NOMO-1 treated with dmso at 0.1 percent for 144 hours (cell line): ENCODE measurements around the gene MYO3B.
"Not testable (repeated sequence)": the region's sequence is repeated elsewhere in the genome, so short reads cannot be mapped to it uniquely, and the experiment has no call there.

ENCODE experiments used
- DNase-seq: peaks from one replicate; lab custom pipeline; 2025; ENCODE audit not compliant: unreplicated experiment; lab: John Stamatoyannopoulos, UW

MYO3B gene

DNA sequence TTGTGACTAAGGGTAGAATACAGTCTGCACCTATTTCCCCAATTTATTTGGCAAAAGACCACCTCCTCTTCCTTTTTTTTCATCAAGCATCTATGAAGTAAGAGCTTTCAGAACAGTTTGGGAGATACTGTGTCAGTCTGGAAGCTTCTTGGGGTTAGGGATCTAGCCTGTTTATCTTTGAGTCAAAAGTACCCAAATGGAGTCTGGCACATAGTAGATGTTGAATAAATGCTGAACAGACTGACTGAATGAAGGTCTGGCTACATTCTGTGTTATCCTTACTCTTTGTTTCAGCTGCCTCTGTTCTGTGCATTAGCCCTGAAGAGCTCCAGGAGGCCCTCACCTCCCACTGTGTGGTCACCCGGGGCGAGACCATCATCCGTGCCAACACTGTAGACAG is 223.2 kb downstream of the MYO3B start:
- DNase-seq = no peak

DNA sequence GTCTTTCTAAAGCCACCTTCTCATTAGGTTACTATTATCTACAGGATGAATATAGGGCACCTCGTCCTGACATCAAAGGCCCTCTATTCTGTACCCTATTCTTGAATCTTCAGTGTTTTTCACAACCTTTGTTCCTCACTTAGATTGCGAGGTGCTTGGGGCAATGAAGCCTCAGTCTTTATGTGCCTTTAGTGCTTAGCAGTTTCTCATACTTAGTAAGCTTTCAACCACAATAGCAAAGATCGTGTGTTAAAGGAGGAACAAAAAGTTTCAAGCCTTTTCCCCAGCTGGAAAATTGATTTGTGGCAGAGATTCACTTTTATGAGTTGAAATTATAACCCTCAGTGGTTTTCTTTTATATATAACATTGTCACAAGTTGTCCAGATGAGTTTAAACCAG is 226.9 kb downstream of the MYO3B start:
- no peak for DNase-seq

DNA sequence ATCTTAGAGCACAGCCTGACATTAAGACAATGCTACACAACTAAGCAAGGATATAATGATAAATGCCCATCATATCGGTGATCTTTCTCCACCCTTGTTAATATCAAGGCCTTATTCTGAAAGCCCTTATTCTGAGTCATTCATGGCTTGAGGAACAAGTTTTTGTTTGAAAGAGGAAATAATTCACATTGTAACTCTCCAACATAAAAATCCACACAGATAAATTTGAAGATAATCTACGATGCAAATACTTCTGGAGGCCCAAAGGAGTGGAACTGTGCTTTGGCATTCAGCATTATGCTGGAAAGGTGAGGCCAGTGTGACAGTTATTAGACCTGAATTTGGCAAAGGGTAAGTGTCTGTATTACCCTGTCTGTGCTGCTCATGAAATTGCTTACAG is 227.4 kb downstream of the MYO3B start:
- DNase-seq = no peak

DNA sequence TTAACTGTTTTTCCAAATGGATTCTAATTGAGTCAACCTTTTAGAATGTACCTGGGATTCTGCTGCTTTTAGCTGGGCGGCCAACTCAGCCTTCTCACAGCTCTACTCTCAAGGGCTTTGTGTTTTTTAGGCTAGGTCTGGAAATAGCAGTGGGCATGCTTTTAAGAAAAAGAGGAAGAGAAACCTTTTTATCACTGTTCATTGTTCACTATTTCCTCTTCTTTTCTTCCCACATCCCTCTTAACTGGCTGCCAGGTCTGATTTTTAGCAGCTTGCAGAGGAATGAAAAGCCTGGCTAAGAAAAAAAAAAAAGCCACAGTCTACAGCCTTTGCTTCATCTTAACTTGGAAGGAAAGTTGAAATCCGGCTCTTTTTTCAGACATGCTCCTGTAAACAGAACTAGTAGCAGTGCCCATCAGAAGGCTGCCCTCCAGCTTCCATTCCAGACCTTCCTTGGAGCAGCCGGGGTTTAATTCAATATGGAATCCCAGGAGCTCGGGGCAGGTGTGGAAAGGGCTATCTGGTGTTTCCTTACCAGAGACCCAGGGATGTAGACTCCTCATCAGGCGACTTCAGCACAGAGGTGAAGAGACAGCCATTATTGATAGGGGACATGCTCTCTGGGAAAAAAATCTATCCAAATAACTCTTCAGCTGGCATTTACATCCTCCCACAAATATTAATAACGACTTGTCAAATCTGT is 230.7 kb downstream of the MYO3B start:
- peak; percentile 82 for DNase-seq

- peak; percentile 62 for DNase-seq
These were observed 231.2 kb downstream of the MYO3B start for GRCh38 chr2:170409164-170409535.

DNA sequence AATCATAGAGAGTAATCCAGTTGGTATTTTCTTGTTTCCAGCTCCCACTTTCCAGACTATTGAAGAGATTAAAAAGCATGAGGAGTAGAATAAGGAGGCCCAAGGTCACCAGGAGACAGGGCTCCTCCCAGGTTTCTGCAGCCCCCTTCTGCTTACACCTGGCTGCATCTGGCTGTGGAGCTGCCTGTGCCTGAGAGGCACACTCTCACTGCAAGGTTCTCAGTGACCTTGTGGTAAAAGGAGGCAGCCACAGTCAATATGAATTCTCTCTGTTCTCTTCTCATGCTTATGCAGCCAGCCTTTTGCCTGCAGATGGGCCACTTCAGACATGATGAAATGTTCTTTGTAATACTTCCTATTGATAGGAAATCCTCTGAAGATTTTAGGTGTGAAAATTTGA is 233.7 kb downstream of the MYO3B start:
- DNase-seq = no peak

DNA sequence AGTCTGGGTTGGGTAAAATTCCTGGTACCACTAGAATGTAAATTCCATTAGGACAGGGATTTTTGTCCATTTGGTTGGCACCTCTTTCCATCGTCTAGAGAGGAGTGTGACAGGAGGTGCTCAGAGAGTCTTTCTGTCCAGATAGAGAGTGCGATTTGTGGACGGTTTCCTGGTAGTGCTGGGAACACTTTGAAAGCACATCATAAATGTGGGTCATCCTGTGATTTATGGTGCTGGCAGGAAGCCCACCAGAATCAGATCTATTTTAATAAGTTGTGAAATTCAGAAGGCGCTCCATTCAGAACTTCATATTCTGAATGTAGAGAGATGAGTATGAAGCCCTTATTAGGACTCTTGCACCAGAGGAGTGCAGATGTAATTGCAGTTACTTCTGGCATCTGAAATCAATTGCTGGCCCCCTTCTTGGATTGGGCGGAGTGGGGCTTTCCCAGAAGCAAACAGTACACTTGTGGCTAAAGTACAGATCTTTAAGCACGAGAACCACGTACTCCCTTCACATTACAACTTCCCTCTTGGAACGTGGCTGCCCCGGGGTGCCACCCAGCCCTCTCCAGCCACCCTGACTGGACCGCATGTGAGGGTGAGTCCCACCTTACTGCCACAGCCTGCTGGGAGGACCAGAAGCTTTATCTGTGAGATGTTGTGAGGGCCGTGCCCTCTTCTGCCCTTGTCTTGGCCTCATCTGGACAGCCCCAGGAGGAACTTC is 243.2 kb downstream of the MYO3B start:
- no peak for DNase-seq

DNA sequence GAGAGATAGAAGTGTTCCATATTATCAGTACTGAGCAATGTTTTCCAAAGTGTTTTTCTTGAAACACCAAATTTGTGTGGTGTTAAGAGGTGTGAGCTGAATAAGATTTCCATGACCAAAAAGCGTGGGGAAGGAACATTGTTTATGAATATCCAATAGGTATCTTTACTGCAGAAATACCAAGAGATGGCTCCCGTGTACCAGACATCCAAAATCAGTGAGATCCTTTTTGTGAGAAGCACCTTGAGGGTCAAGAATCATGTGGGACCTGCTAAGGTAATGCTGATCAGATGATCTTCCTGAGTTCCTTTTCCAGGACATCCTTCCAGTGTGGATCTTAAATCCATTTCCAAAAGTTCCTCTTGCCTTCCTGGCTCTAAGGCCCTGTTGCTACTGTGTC is 246.0 kb downstream of the MYO3B start:
- DNase-seq = no peak

GRCh38 chr2:170425281-170425751 is 247.4 kb downstream of the MYO3B start:
- DNase-seq = peak; percentile 81

DNA sequence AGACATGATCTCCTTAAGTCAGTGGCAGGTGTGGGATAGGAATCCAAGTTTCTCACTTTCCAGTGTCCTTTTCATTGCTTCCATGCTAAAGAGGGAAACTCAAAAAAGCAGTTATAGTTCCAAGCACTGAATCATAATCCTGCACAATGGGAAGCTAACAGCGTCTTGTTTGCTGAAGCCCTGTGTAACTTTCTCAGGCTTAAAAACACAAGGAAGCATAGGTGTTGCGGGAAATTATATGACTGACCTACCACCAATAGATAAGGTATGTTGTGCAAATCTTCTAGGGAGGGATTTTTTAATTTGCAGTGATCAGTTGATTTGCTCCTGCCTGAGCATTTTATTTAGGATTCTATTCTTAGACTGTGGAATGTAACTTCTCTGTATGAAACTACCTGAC is 250.9 kb downstream of the MYO3B start:
- DNase-seq = no peak

DNA sequence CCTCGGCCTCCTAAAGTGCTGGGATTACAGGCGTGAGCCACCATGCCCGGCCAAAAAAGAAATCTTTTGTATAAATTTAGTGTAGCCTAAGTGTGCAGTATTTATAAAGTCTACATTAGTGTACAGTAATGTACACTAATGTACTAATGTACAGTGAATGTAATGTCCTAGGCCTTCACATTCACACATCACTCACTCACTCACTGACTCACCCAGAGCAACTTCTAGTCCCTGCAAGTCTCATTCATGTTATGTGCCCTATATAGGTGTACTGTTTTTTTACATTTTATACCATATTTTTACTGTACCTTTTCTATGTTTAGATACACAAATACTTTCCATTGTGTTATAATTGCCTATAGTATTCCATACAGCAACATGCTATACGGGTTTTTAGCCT is 254.9 kb downstream of the MYO3B start:
- no peak for DNase-seq

- DNase-seq = no peak
These were observed 255.5 kb downstream of the MYO3B start for GRCh38 chr2:170433448-170433847.

DNA sequence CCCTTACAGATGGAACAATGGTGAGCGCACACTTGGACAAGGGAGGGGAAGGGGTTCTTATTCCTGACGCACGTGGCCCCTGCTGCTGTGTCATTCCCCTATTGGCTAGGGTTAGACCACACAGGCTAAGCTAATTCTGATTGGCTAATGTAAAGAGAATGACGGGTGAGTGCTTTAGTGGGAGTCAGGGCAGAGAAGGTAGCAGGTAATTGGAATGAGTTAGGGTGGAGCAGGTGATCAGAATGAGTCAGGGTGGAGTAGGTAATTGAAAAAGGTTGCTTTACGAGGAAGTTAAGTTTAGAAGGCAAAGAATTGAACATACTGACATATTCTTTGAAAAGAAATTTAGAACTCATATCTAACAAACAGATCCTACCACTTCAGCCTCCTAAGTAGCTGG is 256.4 kb downstream of the MYO3B start:
- not testable (repeated sequence) for DNase-seq

GRCh38 chr2:170434900-170435621 is 257.1 kb downstream of the MYO3B start:
- no peak for DNase-seq

- DNase-seq = no peak
These were observed 258.4 kb downstream of the MYO3B start for GRCh38 chr2:170436077-170436943.

DNA sequence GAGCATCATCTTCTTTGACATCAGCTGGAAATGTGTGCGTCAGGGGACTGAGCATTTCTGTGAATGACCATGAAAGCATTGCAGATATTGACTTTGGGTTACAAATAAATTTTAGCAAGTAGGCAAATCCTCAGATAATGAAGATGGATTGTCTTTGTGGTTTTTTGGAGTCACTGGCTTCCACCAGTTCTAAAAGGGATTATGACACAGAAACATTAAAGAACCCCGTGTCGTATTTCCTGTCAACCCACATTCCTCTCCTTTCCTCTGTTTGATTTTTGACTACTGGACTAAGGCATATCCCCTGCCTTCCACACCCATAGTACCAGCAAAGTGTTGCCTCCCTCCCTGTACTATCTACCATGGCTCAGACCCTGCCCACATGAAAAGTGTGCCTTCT is 268.1 kb downstream of the MYO3B start:
- no peak for DNase-seq

DNA sequence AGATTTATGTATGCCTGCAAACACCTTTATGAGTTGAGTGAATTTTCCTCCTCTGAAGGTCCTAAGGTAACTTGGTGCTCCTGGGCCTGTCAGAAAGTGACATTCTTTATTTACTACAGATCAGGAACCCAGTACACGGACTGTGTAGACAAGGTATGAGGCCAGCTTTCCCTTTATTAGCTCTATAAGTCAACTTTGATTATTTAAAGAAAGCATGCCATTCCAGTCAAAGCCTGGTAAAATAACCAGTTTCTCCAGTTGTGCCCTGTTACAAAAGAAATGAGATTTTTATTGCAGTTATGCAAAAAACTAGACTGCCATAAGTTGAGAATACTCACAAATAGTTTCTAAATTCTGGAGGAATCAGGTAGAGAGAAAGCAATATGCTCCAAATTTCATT is 271.1 kb downstream of the MYO3B start:
- no peak for DNase-seq

GRCh38 chr2:170454471-170455372 is 276.8 kb downstream of the MYO3B start:
- DNase-seq = no peak

DNA sequence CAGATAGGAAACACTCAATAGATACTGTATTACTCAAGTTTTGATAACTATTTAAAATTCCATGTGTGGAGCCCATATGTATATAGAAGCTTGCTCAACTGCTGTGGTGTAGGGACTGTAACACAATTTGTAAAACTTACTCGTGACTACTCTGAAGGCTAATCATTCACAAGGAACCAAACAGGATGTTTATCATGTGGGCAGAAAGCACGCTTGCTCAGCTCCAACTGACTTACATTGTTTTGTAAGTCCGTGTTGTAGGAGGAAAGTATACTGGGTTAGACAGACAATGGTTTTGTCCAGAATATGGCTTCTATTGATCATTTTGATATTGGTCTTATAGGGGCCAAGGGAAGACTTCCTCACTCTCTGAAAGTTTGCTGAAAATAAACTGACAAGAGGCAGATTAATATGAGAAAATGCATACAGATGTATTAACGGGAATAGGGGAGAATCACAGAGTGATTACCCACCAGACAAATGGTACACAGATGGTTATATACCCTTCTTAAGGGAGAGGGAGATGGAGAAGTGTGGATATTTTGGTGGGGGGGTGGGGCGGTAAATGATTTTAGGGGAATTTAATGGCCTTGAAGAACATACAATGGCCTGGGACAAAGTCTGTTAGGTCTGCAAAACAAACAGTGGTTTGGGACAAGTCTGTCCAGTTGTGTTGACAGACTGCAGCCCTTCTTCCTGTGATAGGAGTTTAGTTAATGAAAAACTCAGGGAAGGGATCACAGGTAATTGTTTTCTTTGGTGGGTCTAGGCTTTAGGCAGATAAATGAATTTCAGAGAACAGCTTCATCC is 277.9 kb downstream of the MYO3B start:
- no peak for DNase-seq
